A673 (cell line): ENCODE results near the gene DNAH14.

ENCODE experiments used
- CTCF ChIP-seq: fragments of 300-800, 200-600 bp; sonication (generic); conservative IDR thresholded peaks from 2 replicates; pipeline ENCODE4 v1.5.1; 2017; ENCODE audit warnings: low read depth, mild to moderate bottlenecking, antibody characterized with exemption, low read length, moderate library complexity, mixed read lengths
- EZH2 ChIP-seq: fragments of 200-600 bp; sonication (generic); IDR thresholded peaks from 2 replicates; pipeline ENCODE4 v1.6.1; 2017; ENCODE audit warnings: borderline replicate concordance, low read depth, mild to moderate bottlenecking, mixed read lengths, antibody characterized with exemption, low read length; ENCODE audit not compliant: poor library complexity, severe bottlenecking

DNA sequence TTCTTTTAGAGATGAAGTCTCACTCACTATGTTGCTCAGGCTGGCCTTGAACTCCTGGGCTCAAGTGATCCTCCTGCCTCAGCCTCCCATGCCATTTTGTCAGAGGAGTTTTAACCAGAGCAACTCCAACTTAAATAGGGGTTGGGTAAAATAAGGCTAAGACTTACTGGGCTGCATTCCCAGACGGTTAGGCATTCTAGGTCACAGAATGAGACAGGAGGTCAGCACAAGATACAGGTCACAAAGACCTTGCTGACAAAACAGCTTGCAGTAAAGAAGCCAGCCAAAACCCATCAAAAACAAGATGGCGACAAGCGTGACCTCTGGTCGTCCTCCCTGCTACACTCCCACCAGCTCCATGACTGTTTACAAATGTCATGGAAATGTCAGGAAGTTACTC, 5.7 kb upstream of the DNAH14 start:
- no peak for TF ChIP-seq CTCF
- no peak for TF ChIP-seq EZH2
